ENCODE measurements around the gene GRM8. TPM values are rescaled to one million over a fixed set of nuclear protein-coding genes. Genes with fewer than 3 reads are reported as not detected.
A peak's percentile ranks its signal among the peaks of the same experiment; 100 is the strongest.

GRM8 gene
- total RNA-seq, 1 donor from 2014 or later = 2.2 TPM

DNA sequence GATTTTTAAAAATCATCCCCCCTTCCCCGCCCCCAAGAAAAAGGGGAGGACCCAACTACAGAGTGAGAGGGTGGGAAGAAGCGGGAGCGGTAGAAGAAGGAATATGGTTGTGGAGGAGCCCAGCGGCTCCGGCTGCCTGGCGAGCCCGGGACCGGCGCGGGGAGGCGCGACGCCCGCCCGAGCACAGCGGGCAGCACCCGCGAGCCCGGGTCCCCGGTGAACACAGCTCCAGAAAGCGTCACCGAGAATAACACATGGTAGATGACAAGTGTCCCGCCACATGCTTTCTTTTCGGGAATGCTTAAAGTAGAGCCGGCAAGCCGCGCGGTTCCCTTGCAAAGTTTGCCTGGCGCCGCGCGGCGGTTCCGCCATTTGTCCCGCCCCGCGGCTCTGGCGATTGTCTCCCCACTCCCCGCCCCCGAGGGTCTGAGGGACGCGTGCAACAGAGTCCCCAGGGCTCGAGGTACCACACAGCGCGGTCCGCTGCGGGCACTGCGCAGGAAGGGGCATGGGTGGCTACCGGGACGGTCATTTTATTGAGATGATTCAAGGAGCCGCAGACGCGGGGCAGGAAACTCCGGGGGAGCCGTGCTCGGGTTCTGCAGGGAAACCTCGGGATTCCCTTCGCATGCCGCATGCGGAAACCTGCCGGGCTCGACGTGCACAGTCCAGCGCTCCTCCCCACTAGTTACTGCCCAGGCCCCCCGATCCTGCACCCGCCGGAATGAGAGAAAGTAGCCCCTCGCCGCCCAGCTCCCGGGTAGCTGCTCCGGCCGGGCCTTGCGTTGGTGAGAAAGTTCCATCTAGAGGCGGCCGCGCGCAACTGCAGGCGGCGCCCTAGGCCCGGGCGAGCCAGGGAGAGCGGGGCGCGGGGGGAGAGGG lies 781 bp upstream of the GRM8 start:
- H3K9me3 ChIP-seq (ENCODE audit: insufficient read depth, low read depth, low read length) = no peaks in the 10 kb centered on the region
- DNase-seq (ENCODE audit: low read depth) = peak; percentile 30

DNA sequence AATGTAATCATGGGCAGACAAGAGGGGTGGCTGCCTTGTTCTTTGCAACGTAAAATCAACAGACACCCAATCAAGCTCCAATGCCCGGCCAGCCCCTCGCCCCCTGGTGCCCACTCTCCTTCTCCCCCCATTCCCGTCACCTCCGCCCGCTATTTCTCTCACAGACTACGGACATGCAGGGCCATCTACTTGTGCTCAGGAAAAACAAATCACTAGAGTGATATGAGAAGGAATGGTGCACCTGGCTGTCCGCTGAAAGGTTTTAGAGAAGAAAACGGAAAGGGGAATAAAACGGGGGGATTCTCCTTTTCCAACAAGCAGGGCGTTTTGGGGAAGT lies 396 bp downstream of the GRM8 start:
- peak overlapping the region; percentile 68 for H3K4me3 ChIP-seq (ENCODE audit: insufficient read depth, low read depth, low read length)
- no peaks in the 10 kb centered on the region for H4K20me1 ChIP-seq (ENCODE audit: insufficient read depth, low read length)
- TF ChIP-seq, protein P1, sequence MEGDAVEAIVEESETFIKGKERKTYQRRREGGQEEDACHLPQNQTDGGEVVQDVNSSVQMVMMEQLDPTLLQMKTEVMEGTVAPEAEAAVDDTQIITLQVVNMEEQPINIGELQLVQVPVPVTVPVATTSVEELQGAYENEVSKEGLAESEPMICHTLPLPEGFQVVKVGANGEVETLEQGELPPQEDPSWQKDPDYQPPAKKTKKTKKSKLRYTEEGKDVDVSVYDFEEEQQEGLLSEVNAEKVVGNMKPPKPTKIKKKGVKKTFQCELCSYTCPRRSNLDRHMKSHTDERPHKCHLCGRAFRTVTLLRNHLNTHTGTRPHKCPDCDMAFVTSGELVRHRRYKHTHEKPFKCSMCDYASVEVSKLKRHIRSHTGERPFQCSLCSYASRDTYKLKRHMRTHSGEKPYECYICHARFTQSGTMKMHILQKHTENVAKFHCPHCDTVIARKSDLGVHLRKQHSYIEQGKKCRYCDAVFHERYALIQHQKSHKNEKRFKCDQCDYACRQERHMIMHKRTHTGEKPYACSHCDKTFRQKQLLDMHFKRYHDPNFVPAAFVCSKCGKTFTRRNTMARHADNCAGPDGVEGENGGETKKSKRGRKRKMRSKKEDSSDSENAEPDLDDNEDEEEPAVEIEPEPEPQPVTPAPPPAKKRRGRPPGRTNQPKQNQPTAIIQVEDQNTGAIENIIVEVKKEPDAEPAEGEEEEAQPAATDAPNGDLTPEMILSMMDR (IDR thresholded peaks at IDR 0.05; ENCODE audit: insufficient read depth, low read depth, low read length) = no peak
- TF ChIP-seq EZH2 (IDR thresholded peaks at IDR 0.05; ENCODE audit: insufficient read depth, low read length) = no peak
- peak overlapping the region; percentile 98 for H3K4me2 ChIP-seq (ENCODE audit: low read length)
- H3K27ac ChIP-seq (ENCODE audit: low read depth, low read length) = no peak overlapping the region
- H3K27me3 ChIP-seq (ENCODE audit: insufficient read depth, low read length) = peaks cover 53% of the 10 kb centered on the region
- FAIRE-seq (no peak), DNase-seq (ENCODE audit: low read depth) (no peak)
- H3K9ac ChIP-seq (ENCODE audit: low read length) = peak overlapping the region; percentile 31
- Mint-ChIP-seq H3K4me3 (ENCODE audit: unreplicated experiment) (peak overlapping the region; percentile 82), H3K27me3 (ENCODE audit: low read depth, unreplicated experiment) (peaks cover 75% of the 10 kb centered on the region), H3K9me3 (ENCODE audit: unreplicated experiment) (no peaks in the 10 kb centered on the region), H3K4me1 (ENCODE audit: low read depth, unreplicated experiment) (no peaks in the 10 kb centered on the region), H3K27ac (ENCODE audit: unreplicated experiment) (peak overlapping the region; percentile 30), H3K36me3 (ENCODE audit: low read depth, unreplicated experiment) (no peaks in the 10 kb centered on the region)
- H3K9me3 ChIP-seq (ENCODE audit: insufficient read depth, low read depth, low read length) = no peaks in the 10 kb centered on the region
- H3K4me1 ChIP-seq (ENCODE audit: insufficient read depth, low read length) = peaks cover 14% of the 10 kb centered on the region
- no peaks in the 10 kb centered on the region for H3K79me2 ChIP-seq (ENCODE audit: insufficient read depth, low read length)
- H3K36me3 ChIP-seq (ENCODE audit: insufficient read depth, low read length) = no peaks in the 10 kb centered on the region
- H2AFZ ChIP-seq (ENCODE audit: low read depth, low read length) = peak overlapping the region; percentile 98

More for the DNA sequence above, 781 bp upstream of the GRM8 start:
- no peaks in the 10 kb centered on the region for H4K20me1 ChIP-seq (ENCODE audit: insufficient read depth, low read length)
- peak overlapping the region; percentile 86 for H3K4me3 Mint-ChIP-seq (ENCODE audit: unreplicated experiment)
- H3K9ac ChIP-seq (ENCODE audit: low read length) = peak overlapping the region; percentile 60
- no peaks in the 10 kb centered on the region for H3K9me3 Mint-ChIP-seq (ENCODE audit: unreplicated experiment)
- H3K27ac Mint-ChIP-seq (ENCODE audit: unreplicated experiment) = no peak overlapping the region
- no peak for FAIRE-seq
- TF ChIP-seq, protein P1 (IDR thresholded peaks at IDR 0.05; ENCODE audit: insufficient read depth, low read depth, low read length) = peak; percentile 46
- TF ChIP-seq EZH2 (IDR thresholded peaks at IDR 0.05; ENCODE audit: insufficient read depth, low read length) = no peak
- peak overlapping the region; percentile 98 for H3K4me2 ChIP-seq (ENCODE audit: low read length)
- H3K27me3 ChIP-seq (ENCODE audit: insufficient read depth, low read length) = peaks cover 58% of the 10 kb centered on the region
- H3K36me3 ChIP-seq (ENCODE audit: insufficient read depth, low read length) = no peaks in the 10 kb centered on the region
- no peaks in the 10 kb centered on the region for H3K36me3 Mint-ChIP-seq (ENCODE audit: low read depth, unreplicated experiment)
- peak overlapping the region; percentile 68 for H3K4me3 ChIP-seq (ENCODE audit: insufficient read depth, low read depth, low read length)
- peaks cover 14% of the 10 kb centered on the region for H3K4me1 ChIP-seq (ENCODE audit: insufficient read depth, low read length)
- no peak overlapping the region for H3K27ac ChIP-seq (ENCODE audit: low read depth, low read length)
- no peaks in the 10 kb centered on the region for H3K4me1 Mint-ChIP-seq (ENCODE audit: low read depth, unreplicated experiment)
- H2AFZ ChIP-seq (ENCODE audit: low read depth, low read length) = peak overlapping the region; percentile 98
- peaks cover 77% of the 10 kb centered on the region for H3K27me3 Mint-ChIP-seq (ENCODE audit: low read depth, unreplicated experiment)
- H3K79me2 ChIP-seq (ENCODE audit: insufficient read depth, low read length) = no peaks in the 10 kb centered on the region

All from astrocyte (in vitro differentiated cells and primary cell).